ENCODE measurements around the gene MREG.
"Not testable (repeated sequence)": the region's sequence is repeated elsewhere in the genome, so short reads cannot be mapped to it uniquely, and the experiment has no call there.

The MREG gene

DNA sequence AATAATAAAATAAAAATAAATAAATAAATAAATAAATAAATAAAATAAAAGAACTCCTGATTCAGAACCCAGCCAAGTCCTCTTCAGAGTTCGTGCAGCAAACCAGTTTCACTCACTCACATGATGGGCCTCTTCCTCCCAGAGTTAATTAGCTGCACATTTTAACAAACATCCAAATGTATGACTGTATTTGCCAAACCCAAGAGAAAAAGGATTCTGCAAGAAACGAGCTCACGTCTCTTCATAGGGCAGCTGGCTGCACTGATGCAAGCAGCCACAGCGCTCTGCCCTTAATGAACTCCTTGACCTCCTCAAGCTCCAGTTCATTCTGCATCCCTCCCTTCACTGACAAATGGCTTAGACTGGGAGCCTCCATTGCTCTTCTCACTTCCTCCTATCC is 55.1 kb downstream of the MREG start:
- no peak for DNase-seq (ENCODE audit: low read depth)

DNA sequence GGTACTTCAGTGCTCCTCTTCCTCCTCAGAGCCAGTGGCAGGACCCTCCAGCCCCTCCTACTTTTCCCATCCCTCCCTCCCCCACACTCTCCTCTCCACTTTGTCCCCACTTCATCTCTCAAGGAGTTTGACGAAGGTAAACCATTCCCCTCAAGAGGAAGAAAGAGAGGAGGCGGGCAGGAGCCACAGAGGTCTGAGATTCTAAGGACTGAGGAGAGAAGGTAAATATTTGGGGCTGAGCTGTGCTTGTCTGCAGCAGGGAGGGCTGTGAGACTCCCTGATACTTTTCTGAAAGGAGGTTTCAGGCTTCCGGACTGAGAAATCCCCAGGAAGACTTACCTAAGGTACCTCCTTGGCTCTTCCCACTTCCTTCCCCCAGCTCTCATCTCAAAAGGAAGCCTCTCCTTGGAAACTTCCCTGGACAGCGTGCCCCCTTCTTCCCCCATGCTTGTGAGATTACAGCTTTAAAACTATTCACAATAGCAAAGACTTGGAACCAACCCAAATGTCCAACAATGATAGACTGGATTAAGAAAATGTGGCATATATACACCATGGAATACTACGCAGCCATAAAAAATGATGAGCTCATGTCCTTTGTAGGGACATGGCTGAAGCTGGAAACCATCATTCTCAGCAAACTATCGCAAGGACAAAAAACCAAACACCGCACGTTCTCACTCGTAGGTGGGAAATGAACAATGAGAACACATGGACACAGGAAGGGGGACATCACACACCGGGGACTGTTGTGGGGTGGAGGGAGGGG is 55.8 kb downstream of the MREG start:
- not testable (repeated sequence) for DNase-seq (ENCODE audit: low read depth)

DNA sequence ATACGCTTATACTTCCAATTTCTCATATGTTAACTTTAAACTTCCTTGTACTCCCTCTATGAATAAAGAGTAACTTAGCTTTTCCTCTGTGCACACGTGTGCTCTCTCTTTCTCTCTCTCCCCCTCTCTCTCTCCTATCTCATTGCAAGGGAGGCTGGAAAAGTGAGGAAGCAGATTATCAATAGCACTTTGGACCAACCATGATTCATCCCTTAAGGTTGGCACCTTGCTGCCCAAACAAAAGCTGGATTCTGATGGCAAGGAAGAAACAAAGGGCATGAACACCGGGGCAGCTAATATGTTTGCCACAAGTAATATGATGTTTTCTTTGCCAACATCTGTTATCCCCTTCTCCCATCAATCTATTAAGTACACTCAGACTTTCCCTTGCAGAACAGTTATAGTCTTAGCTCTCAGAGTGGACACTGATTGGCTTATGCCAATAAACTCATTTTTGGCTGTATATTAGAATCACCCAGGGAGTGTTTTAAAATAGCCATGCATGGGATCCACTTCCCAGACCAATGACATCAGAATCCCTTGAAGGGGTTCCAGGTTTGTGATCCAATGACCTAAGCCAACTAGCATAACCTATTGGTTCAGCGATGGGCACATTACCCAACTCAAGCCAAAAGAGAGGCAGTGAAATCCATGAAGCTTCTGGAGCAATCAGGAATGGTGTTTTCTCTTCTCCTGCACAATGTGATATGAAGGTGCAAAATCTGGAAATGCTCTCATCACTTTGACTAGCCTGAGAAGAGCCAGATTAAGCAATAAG is 60.3 kb downstream of the MREG start:
- DNase-seq (ENCODE audit: low read depth): no peak

DNA sequence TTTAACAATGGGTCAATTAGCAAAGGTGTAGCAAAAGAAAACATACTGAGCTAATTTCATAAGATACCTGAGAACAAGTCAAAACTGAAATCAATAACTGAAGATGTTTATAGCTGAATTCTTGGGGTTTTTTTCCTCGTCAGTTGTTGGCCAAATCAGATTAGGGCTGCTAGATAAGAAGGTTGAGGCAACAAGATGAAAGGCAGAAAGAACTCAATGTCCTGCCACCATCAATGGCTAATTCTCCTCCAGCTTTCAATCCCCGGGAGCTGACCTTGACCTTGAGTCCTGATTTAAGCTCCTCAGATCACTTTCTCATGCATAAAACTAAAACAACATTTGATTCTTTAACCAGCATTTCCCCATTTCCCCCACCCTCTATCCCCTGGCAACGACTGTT is 61.8 kb downstream of the MREG start:
- DNase-seq (ENCODE audit: low read depth): no peak

DNA sequence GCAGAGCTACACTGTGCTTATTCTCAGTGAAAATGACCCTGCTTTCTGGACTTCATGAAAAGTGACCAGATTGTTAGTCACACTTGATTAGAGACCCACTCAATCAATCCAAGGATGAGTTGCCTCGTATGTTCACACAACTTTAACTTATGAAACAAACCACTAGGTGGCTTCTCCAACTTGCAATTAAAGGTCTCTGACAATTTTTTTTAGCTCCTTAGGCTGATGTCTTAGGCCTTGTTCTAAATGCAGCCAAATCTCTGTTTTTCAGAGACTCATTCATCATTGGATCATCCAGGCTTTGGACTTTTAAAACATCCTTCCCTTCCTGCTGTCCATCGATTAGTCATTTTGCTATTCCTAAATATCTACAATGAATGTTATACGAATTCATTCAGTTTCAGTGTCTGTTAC is 63.4 kb downstream of the MREG start:
- no peak for DNase-seq (ENCODE audit: low read depth)

DNA sequence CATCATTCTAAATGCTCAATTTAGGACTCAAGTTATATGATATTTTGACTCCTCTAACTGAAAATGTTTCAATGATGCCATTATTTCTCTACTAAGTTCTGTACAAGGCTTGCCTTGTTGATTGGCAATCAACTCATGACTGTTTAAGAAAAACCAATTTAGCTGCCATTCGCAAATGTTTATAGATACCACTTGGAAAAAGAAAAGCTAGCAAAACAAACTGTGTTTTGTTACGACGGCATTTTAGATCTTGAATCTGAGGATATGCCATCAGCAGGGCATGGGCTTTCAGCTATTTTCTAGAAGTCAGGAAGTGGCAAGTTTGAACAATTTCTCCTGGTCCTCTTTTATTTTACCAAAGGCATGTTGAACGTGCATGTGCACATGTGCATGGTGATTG is 65.3 kb downstream of the MREG start:
- DNase-seq (ENCODE audit: low read depth): no peak

DNA sequence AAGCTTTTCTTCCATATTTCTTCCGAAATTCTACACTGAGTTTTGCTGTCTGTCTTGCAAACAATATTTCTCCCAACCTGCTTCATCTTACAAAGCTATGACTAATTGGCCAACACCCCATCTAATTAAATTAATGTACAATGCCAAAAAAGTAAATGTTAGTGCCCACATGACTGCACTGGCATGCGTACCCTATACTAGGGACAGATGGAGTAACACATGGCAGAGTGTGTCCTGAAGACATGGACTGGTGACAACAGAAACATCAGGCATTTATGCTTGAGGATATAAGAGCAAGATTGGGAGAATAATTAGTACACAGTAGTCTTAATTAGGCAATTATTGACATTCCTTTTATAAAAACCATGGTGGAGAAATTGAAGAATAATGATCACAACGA is 66.8 kb downstream of the MREG start:
- no peak for DNase-seq (ENCODE audit: low read depth)

DNA sequence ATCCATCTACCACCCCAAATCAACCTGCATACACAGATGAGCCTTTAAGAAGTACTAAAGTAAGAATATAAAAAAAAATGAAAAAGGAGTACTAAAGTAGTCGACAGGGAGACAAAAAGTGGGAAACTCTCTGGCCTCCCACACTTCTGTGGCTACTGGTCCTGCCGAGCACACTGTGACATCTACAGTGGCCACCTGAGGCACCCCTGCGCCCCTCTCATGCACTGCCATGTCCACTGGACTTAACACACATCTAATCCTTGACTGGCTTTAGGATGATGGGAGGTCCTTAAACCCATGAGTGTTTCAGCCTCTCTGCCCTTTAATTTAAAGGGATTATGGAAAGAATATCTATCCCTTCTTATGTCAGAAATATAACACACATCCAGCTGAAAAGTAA is 71.2 kb downstream of the MREG start:
- no peak for DNase-seq (ENCODE audit: low read depth)

DNA sequence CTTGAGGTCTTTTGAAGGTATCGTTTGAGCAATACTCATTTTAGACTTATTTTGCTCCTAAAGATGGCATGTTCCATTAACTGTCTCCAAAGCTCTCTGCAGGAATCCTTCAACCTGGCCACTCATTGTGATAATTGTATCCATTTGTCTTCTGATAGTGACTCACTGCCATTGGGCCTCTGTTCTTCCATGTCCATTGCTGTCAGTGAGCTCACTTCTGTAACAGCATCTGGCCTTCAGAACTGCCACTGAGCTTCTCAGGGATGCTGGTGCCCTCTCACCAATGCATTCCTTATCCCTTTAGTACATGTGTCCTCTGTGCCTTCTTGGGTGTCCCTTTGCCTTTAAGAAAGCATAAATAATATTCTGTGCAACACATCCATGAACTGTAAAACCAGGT is 71.6 kb downstream of the MREG start:
- DNase-seq (ENCODE audit: low read depth): no peak

DNA sequence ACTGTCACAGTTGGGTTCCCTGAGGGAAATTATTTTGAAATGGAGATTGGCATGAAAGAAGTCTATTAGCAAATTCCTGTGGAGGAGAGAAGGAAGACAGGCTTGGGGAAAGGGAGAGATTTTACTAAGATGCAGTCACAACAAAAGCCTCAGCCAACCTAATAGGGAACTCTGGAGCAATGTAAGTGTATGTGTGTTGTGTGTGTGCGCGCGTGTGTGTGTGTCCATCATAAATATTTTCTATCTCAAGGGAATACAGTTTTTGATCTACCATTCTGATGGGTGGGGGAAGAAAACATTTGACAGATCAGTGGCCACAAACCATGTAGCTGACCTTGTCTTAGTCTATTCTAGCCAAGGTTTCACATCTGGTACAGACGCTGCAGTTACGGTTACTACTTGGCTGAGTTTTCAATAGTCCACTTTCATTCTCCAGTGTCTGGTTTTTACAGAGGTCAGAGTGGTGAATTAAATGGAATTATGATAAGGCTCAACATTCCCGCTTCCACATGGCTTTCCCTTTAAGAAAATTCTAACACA is 72.6 kb downstream of the MREG start:
- DNase-seq (ENCODE audit: low read depth): no peak

DNA sequence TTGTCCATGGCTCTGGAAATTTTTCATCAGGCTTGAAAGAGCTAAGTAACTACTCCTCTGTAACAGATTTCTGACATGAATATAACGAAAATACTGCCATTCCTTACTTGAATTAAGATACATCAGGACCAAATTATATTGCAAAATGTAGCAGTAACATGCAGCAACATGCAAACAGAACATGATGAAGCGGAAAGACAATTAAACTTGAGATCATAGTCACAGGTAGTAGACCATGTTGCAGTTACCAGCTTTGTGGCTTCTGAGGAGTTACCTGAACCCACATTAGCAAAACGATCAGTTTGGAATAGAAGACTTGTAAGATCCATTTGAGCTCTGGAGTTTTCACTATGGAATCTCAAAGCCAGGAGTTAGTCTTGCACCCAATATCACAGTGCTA is 76.2 kb downstream of the MREG start:
- DNase-seq (ENCODE audit: low read depth): no peak

DNA sequence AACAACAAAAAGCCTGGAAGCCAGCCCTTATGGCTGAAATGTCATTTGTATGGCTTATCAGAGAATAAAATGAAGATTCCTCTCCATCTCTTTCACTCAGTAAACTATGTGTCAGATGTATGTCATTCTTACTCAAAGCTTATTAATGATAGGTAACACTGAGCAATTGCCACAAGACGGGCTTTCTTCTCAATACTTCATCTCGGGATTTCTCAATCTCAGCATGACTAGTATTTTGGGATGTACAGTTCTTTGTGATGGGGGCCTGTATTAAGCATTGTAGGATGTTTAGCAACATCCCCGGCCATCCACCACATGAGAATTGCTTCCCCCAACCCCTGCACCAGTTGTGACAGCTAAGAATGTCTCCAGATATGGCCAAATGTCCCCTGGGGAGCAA is 80.2 kb downstream of the MREG start:
- no peak for DNase-seq (ENCODE audit: low read depth)

DNA sequence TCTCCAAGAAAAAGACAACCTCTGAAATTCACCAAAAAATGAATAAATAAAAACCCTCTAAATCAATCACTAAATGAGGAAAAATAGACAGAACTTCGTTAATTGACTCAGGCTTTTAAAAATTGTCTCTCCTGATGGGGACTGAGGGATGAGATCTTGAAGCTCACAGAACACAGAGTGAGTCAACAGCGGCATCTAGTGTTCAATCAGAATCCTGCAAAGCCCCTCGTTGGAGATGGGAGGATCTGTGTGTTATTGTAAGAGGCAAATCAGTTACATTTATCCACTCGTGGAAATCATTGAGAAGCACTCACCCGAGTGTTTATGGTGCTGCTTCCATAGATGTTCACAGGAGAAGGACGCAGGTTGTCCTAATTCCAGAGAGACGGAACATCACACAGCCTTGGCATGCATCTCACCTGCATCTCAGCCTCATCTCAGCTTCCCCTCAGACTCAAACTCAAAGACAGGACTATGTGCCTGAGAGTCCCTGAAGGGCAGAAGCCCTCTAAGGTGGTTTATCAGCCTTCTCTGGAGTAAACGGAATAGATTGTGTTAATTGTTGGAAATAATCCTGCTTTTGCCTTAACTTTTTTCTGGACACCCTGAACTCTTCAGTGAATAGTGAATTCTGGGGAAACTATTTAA is 82.0 kb downstream of the MREG start:
- DNase-seq (ENCODE audit: low read depth): no peak

DNA sequence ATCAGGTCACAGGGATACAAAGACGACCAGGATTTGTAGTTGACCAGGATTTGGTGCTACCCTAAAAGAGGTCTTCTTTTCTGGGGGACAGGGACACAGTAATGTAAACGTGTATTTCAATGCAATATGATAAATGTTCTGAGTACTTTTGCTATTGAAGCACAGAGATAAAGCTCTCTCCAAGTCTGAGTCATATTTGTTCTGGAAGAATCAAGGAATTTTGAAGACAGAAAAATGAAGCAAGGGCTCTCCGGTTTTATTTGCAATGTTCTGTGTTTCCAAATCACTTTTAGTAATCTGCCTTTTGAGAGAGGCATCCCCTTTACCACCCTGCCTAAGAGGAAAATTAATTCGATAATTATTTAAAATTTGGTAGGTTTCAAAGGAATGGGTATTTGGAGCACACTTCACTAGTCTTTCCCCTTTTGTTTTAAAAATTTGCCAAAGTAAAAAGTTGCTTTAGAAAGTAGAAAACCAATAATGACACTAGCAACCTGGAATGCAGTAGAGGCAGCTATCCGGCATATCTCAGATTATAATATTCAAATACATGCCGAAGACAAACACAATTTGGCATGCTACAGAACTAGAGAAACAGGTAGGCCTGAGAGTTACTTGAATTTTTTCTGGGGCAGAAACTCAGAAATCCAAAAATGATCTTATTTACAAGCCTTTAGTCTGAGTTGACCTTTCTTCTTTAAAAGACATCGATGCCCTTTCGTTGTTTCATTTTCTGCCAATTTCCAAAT is 82.7 kb downstream of the MREG start:
- no peak for DNase-seq (ENCODE audit: low read depth)

DNA sequence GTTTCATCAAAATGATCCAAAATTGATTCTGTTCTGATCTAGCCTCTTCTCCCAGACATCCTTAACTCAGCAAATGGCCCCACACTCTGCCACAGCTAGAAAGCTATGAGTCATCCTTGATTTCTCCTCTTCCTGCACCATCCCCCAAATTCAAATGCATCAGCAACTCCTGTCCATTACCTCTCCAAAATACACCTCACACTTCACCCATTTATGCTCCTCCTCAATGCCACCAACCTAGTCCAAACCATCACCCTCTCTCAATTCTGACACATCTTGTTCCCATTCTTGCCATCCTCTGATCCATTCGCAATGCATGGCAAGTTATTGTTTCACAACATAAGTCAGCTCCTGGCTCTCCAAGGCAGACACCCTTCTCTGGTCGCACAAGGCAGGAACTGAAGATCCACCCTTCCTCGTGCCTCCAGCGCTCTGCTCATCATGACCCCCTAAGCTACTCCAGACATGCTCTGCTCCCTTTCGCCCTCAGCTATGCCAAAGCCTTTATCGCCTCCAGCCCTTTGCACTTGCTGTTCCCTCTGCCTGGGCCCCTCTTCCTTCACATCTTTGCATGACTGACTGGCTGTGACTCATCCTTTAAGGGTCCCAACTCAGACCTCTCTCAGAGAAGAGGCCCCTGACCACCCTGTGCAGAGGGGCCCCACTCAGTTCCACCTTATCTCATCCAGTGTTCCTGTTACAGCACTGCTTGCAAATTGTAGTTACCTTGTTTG is 83.6 kb downstream of the MREG start:
- DNase-seq (ENCODE audit: low read depth): no peak

DNA sequence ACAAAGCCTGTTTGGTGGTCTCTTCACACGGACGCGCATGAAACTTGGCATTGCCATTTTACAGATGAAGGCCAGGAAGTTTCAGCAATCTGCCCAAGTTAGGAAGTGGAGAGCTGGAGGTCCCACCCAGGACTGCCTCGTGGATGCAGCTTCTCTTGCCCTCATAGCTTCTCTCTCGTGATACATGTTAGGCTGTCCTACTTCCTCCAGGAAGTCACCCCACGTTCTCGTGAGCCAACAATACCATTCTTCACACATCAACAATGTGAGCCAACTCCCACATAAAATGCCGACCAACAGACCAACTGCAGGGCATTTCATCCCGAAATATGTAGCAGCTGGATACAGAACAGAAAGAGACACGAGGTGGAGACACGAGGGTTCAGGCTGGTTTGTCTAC is 85.3 kb downstream of the MREG start:
- no peak for DNase-seq (ENCODE audit: low read depth)

DNA sequence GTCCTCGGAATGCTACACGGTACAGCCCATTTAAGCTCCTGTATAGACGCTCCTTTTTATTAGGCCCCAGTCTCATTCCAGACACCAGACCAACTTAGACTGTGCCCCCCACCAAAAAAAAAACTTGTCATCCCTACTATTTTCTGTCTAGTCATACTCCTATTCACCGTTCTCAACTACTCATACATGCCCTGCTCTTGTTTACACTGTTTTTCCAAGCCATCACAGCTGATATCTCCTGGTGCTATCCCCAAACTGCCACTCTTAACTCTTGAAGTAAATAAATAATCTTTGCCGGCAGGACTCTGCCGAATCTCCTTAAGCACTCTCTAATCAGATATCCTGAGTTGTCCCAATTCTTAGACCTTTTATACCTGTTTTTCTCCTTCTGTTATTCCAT is 86.4 kb downstream of the MREG start:
- not testable (repeated sequence) for DNase-seq (ENCODE audit: low read depth)

DNA sequence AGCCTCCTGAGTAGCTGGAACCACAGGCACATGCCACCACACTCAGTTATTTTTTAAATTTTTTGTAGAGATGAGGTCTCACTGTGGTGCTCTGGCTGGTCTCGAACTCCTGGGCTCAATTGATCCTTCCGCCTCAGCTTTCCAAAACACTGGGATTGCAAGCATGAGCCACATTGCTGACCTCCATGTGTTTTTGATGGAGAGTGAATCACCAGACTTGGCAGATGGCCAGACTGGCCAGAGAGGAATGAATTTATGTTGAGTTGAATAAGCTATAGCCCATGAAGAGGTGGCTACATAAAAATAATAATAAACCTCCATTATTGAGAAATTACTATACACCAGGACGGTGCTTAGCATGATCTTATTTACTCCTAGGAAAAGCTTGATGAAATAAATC is 91.5 kb downstream of the MREG start:
- DNase-seq (ENCODE audit: low read depth): peak; percentile 87

DNA sequence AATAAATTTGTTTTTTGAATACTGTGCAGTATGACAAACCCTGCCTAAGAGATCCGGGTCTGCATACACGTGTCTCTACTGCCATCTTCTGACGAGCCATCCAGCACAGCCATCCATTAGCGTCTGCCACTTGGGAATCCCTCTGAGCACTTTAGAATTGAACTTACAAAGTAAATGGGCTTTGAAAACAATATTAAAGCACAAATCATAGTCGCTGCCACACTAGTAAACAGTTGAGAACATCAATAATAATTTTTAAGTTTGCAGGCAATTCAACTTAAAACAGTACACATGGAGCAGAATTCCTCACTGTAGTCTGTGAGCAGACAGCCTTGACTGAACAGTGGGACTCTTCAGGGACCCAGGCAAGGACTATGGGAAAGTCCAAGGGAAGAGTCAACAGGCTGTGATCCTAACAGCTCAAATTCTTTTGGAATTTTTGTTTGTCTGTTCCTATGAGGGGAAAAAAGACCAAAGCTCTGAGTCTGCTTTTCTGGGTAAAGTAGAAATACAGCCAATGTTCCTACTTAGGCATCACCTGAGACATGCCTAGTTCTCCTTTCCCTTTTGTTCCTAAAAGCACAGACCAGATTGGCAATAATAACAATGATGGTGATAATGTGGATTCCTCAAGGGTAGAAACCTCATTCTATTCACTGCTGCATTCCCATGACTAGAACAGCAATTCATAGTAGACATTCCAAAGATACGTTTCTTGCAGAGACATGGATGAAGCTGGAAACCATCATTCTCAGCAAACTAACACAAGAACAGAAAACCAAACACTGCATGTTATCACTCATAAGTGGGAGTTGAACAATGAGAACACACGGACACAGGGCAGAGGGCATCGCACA is 92.9 kb downstream of the MREG start:
- DNase-seq (ENCODE audit: low read depth): peak; percentile 84

DNA sequence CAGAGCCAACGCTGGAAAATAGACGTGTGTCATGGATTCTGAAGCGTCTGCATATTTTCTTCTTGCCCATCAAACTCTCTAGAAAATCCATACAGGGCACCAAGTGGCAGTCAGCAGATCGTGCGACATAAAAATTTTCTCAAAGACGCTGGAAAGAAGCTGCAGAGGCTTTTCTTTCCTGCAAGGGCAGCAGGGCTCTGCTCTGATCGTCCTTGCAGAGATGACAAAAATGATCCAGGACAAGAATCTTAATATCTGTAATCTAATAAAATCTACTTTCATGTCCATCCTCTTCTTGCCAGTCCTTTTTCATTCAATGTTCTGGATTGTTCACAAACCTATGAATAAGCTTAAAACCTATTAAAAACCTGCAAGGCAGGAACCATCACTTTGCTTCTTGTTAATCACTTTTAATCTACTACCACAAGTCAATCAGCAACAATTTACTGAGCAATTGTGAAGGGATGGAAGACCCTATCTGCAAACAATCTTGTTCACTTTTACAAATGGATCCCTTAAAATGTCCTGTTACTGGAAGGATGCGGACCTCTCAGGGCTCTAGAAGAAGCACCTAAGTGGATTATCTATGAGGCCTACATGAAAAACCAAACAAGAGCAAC is 93.6 kb downstream of the MREG start:
- DNase-seq (ENCODE audit: low read depth): no peak

Data from non-pigmented ciliary epithelial cell (primary cell).